Neuronal stem cell (in vitro differentiated cells): ENCODE data around the gene NDUFA6.
A peak's percentile ranks its signal among the peaks of the same experiment; 100 is the strongest.

Source experiments
- DNase-seq: peaks from one replicate; pipeline ENCODE4 v3.0.0-alpha.2; 2013; ENCODE audit warnings: low spot score
- H2AFZ ChIP-seq: one replicate; pipeline ENCODE4 v1.6.1; 2013; ENCODE audit warnings: mild to moderate bottlenecking, low read length, inconsistent platforms
- H2AK5ac ChIP-seq: 2 replicates; pipeline ENCODE4 v1.6.1; 2013; ENCODE audit warnings: low read depth, mild to moderate bottlenecking, inconsistent platforms, low read length, moderate library complexity, mixed read lengths
- H2BK120ac ChIP-seq: 2 replicates; pipeline ENCODE4 v1.6.1; 2013; ENCODE audit warnings: low read depth, mild to moderate bottlenecking, inconsistent platforms, low read length, moderate library complexity, mixed read lengths
- H2BK12ac ChIP-seq: one replicate; pipeline ENCODE4 v1.6.1; 2013; ENCODE audit warnings: low read length, inconsistent platforms
- H2BK15ac ChIP-seq: 2 replicates; pipeline ENCODE4 v1.6.1; 2013; ENCODE audit warnings: mild to moderate bottlenecking, low read length, inconsistent platforms, mixed read lengths
- H2BK5ac ChIP-seq: one replicate; pipeline ENCODE4 v1.6.1; 2013; ENCODE audit warnings: inconsistent platforms, mild to moderate bottlenecking, low read length, moderate library complexity
- H3K14ac ChIP-seq: one replicate; pipeline ENCODE4 v1.6.1; 2013; ENCODE audit warnings: low read length, inconsistent platforms
- H3K18ac ChIP-seq: 2 replicates; pipeline ENCODE4 v1.6.1; 2013; ENCODE audit warnings: low read length, inconsistent platforms
- H3K23ac ChIP-seq: 2 replicates; pipeline ENCODE4 v1.6.1; 2013; ENCODE audit warnings: low read depth, mild to moderate bottlenecking, mixed read lengths, low read length, inconsistent platforms; ENCODE audit not compliant: poor library complexity
- H3K27ac ChIP-seq: replicated peaks from 3 replicates; pipeline ENCODE4 v1.5.1; 2013; ENCODE audit warnings: low read length, inconsistent platforms
- H3K27me3 ChIP-seq, 3 experiments: 2 replicates each; pipeline ENCODE4 v1.6.1; 2013; ENCODE audit warnings: low read length in 3 of 3, mild to moderate bottlenecking in 2 of 3, inconsistent platforms in 1 of 3, low read depth in 1 of 3, mixed read lengths in 1 of 3, moderate library complexity in 1 of 3; ENCODE audit not compliant: control insufficient read depth in 3 of 3, insufficient read depth in 3 of 3
- H3K36me3 ChIP-seq, 2 donors: replicated peaks in 1 of 2; 2 replicates each; pipeline ENCODE4 v1.6.1; 2013; ENCODE audit warnings: low read length in 2 of 2; ENCODE audit not compliant: control insufficient read depth in 2 of 2, insufficient read depth in 2 of 2
- H3K4ac ChIP-seq: 2 replicates; pipeline ENCODE4 v1.6.1; 2013; ENCODE audit warnings: inconsistent platforms, mild to moderate bottlenecking, low read length, moderate library complexity
- H3K4me1 ChIP-seq, 2 donors: 1 replicate in 1 of 2; 2 replicates in 1 of 2; pipeline ENCODE4 v1.6.1; 2013; ENCODE audit warnings: low read length in 2 of 2, low read depth in 1 of 2; ENCODE audit not compliant: control insufficient read depth in 2 of 2, insufficient read depth in 1 of 2
- H3K4me2 ChIP-seq: one replicate; pipeline ENCODE4 v1.6.1; 2013; ENCODE audit warnings: mild to moderate bottlenecking, low read length, inconsistent platforms; ENCODE audit not compliant: insufficient read depth, poor library complexity, severe bottlenecking
- H3K4me3 ChIP-seq, 2 donors: 2 replicates each; pipeline ENCODE4 v1.5.1; 2013; ENCODE audit warnings: low read length in 2 of 2, mild to moderate bottlenecking in 2 of 2, inconsistent platforms in 1 of 2, moderate library complexity in 1 of 2
- H3K79me1 ChIP-seq: one replicate; pipeline ENCODE4 v1.6.1; 2013; ENCODE audit warnings: low read depth, mild to moderate bottlenecking, inconsistent platforms, low read length, moderate library complexity
- H3K9ac ChIP-seq: one replicate; pipeline ENCODE4 v1.6.1; 2013; ENCODE audit warnings: mild to moderate bottlenecking, low read depth, low read length, inconsistent platforms; ENCODE audit not compliant: poor library complexity
- H3K9me3 ChIP-seq, 2 donors: replicated peaks in 1 of 2; 2 replicates each; pipeline versions ENCODE3 to v1.6.1; 2013; ENCODE audit warnings: low read length in 2 of 2, mild to moderate bottlenecking in 2 of 2, inconsistent platforms in 1 of 2, low read depth in 1 of 2, mixed read lengths in 1 of 2, moderate library complexity in 1 of 2; ENCODE audit not compliant: control insufficient read depth in 2 of 2, insufficient read depth in 1 of 2
- H4K8ac ChIP-seq: one replicate; pipeline ENCODE4 v1.6.1; 2013; ENCODE audit warnings: low read depth, mild to moderate bottlenecking, inconsistent platforms, low read length, moderate library complexity
- H4K91ac ChIP-seq: one replicate; pipeline ENCODE4 v1.6.1; 2013; ENCODE audit warnings: low read length, low read depth, mild to moderate bottlenecking, inconsistent platforms; ENCODE audit not compliant: poor library complexity
- WGBS, 2 donors: extraction: QIAGEN DNeasy Blood & Tissue Kit; methylation state at CpG; one replicate each; pipeline ENCODE4 v1.1.7; 2013; ENCODE audit warnings: missing lambda C conversion rate in 2 of 2, mixed read lengths in 1 of 2; ENCODE audit not compliant: insufficient read length in 2 of 2, insufficient replicate concordance in 1 of 2; ENCODE audit errors: extremely low coverage in 2 of 2; 5-methylcytosine and 5-hydroxymethylcytosine counted together

Gene NDUFA6

GRCh38 chr22:42064629-42065028 lies 25.9 kb downstream of the NDUFA6 start:
- no peak overlapping the region for H2BK120ac ChIP-seq
- no peak overlapping the region for H2BK15ac ChIP-seq
- peaks cover 0 to 3% of the 10 kb centered on the region in 2 donors for H3K9me3 ChIP-seq
- H3K9ac ChIP-seq: no peak overlapping the region
- H4K91ac ChIP-seq: no peak overlapping the region
- no peak overlapping the region for H3K4me2 ChIP-seq
- H2BK12ac ChIP-seq: no peak overlapping the region
- no peak overlapping the region for H3K4me3 ChIP-seq
- no peak overlapping the region for H2BK5ac ChIP-seq
- no peak overlapping the region for H3K27ac ChIP-seq
- H3K4ac ChIP-seq: no peak overlapping the region
- H2AFZ ChIP-seq: no peak overlapping the region
- no peak overlapping the region for H3K23ac ChIP-seq
- no peak overlapping the region for H2AK5ac ChIP-seq
- H3K14ac ChIP-seq: no peak overlapping the region
- H3K27me3 ChIP-seq: no peaks in the 10 kb centered on the region
- H3K36me3 ChIP-seq: peaks cover 28 to 65% of the 10 kb centered on the region in 2 donors
- no CpG with 5 or more reads among the region's 1 CpG for WGBS, 2 donors
- no peak overlapping the region for H3K18ac ChIP-seq
- H4K8ac ChIP-seq: no peak overlapping the region
- no peak for DNase-seq
- H3K4me1 ChIP-seq: peaks cover under 1 to 13% of the 10 kb centered on the region in 2 donors
- H3K79me1 ChIP-seq: peaks cover 2% of the 10 kb centered on the region

DNA sequence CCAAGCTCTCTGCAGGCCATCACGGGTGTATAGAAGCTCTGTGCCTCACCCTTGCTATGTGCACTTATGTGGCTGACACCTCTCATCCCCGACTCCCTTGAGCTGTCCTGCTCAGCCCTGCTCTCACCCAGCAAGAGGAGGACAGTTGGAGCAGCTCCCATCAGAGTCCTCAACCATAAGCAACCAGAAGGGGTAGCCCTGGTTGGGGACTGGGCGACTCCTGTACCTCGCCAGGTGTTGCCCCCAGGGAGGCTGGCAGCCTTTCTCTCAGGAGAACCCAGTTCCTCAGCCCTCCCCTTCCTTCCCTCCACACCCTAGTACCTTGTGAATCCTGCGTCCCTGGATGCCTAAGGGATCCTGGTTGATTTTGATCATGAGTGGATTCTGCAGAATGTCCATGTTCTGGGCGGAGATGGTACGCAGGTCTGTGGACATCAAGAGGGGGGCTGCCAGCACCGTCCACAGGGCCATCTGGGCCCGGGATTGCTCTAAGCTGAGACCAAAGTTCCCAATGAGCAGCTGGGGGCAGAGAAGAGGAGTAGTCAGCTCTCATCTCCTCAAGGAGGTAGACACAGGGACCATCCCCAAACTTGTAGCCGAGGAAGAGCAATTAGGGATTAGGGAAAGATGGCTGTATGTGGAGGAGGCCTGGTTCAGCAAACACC lies 27.9 kb downstream of the NDUFA6 start:
- peaks cover 2% of the 10 kb centered on the region for H3K79me1 ChIP-seq
- no peak overlapping the region for H3K18ac ChIP-seq
- H2AFZ ChIP-seq: no peak overlapping the region
- no peak overlapping the region for H3K9ac ChIP-seq
- no peak overlapping the region for H2BK120ac ChIP-seq
- H3K27ac ChIP-seq: no peak overlapping the region
- H3K4ac ChIP-seq: no peak overlapping the region
- H3K27me3 ChIP-seq: no peaks in the 10 kb centered on the region
- no peak overlapping the region for H3K4me3 ChIP-seq
- H2BK5ac ChIP-seq: peak overlapping the region; percentile 56
- H3K4me2 ChIP-seq: no peak overlapping the region
- H3K4me1 ChIP-seq: peaks cover 0 to 12% of the 10 kb centered on the region in 2 donors
- H3K14ac ChIP-seq: no peak overlapping the region
- no peak overlapping the region for H4K8ac ChIP-seq
- no CpG with 5 or more reads among the region's 10 CpGs for WGBS, 2 donors
- H2AK5ac ChIP-seq: no peak overlapping the region
- no peak overlapping the region for H2BK15ac ChIP-seq
- peaks cover 26 to 69% of the 10 kb centered on the region in 2 donors for H3K36me3 ChIP-seq
- peaks cover 0 to 13% of the 10 kb centered on the region in 2 donors for H3K9me3 ChIP-seq
- no peak overlapping the region for H3K23ac ChIP-seq
- H2BK12ac ChIP-seq: no peak overlapping the region
- no peak for DNase-seq
- no peak overlapping the region for H4K91ac ChIP-seq

GRCh38 chr22:42061041-42061440 lies 29.5 kb downstream of the NDUFA6 start:
- no peak overlapping the region for H3K18ac ChIP-seq
- H3K23ac ChIP-seq: no peak overlapping the region
- no peak for DNase-seq
- H2BK15ac ChIP-seq: no peak overlapping the region
- no peak overlapping the region for H3K4me2 ChIP-seq
- H2BK5ac ChIP-seq: no peak overlapping the region
- no peak overlapping the region for H2AK5ac ChIP-seq
- H3K4ac ChIP-seq: no peak overlapping the region
- H4K8ac ChIP-seq: no peak overlapping the region
- no peak overlapping the region for H4K91ac ChIP-seq
- H3K9ac ChIP-seq: no peak overlapping the region
- H3K9me3 ChIP-seq: peaks cover 0 to 23% of the 10 kb centered on the region in 2 donors
- H3K27ac ChIP-seq: no peak overlapping the region
- H3K4me3 ChIP-seq: no peak overlapping the region
- no peak overlapping the region for H3K14ac ChIP-seq
- H3K79me1 ChIP-seq: peaks cover 2% of the 10 kb centered on the region
- H2BK12ac ChIP-seq: no peak overlapping the region
- no peaks in the 10 kb centered on the region for H3K27me3 ChIP-seq
- H2AFZ ChIP-seq: no peak overlapping the region
- no CpG with 5 or more reads among the region's 7 CpGs for WGBS, 2 donors
- no peak overlapping the region for H2BK120ac ChIP-seq
- peaks cover 17 to 53% of the 10 kb centered on the region in 2 donors for H3K36me3 ChIP-seq
- H3K4me1 ChIP-seq: peaks cover 0 to 12% of the 10 kb centered on the region in 2 donors

GRCh38 chr22:42060489-42060888 lies 30.1 kb downstream of the NDUFA6 start:
- Histone ChIP-seq H3K9me3 (peaks cover 0 to 23% of the 10 kb centered on the region in 2 donors), H3K4me2 (no peak overlapping the region), H4K8ac (no peak overlapping the region), H2BK5ac (no peak overlapping the region), H3K27ac (no peak overlapping the region), H4K91ac (no peak overlapping the region), H3K18ac (no peak overlapping the region), H3K4me3 (no peak overlapping the region), H3K27me3 (no peaks in the 10 kb centered on the region), H2BK12ac (no peak overlapping the region), H3K4ac (no peak overlapping the region), H3K23ac (no peak overlapping the region), H3K9ac (no peak overlapping the region), H3K36me3 (peaks cover 16 to 48% of the 10 kb centered on the region in 2 donors), H2AFZ (no peak overlapping the region), H3K4me1 (peaks cover 0 to 8% of the 10 kb centered on the region in 2 donors), H3K79me1 (peaks cover 2% of the 10 kb centered on the region), H3K14ac (no peak overlapping the region), H2BK120ac (no peak overlapping the region), H2AK5ac (no peak overlapping the region), H2BK15ac (no peak overlapping the region)
- DNase-seq: no peak
- no CpG with 5 or more reads among the region's 5 CpGs for WGBS, 2 donors
